Left renal cortex interstitium (tissue), 4 donors: ENCODE results near the gene BCKDHA. TPM values are rescaled to one million over a fixed set of nuclear protein-coding genes. Genes with fewer than 3 reads are reported as not detected.
"Not testable (repeated sequence)": the region's sequence is repeated elsewhere in the genome, so short reads cannot be mapped to it uniquely, and the experiment has no call there.

Experiments used
- DNase-seq, 4 donors: peaks; one replicate each; pipeline ENCODE4 v3.0.0-alpha.2; 2013; ENCODE audit warnings: low read depth in 4 of 4, low spot score in 2 of 4, missing footprints in 1 of 4
- polyA plus RNA-seq, 4 donors: library from polyadenylated mRNA; unstranded; fragments of 120-200 nt; gene quantifications; one replicate each; pipeline ENCODE4 v1.2.1, GENCODE V29; 2013; ENCODE audit not compliant: insufficient read length in 4 of 4

Gene BCKDHA
- polyA plus RNA-seq, 4 donors, result 32.9 to 60.7 (median 48.0) TPM

- no peak for DNase-seq
These were observed 26.9 kb downstream of the BCKDHA start for GRCh38 chr19:41424335-41425173.

DNA sequence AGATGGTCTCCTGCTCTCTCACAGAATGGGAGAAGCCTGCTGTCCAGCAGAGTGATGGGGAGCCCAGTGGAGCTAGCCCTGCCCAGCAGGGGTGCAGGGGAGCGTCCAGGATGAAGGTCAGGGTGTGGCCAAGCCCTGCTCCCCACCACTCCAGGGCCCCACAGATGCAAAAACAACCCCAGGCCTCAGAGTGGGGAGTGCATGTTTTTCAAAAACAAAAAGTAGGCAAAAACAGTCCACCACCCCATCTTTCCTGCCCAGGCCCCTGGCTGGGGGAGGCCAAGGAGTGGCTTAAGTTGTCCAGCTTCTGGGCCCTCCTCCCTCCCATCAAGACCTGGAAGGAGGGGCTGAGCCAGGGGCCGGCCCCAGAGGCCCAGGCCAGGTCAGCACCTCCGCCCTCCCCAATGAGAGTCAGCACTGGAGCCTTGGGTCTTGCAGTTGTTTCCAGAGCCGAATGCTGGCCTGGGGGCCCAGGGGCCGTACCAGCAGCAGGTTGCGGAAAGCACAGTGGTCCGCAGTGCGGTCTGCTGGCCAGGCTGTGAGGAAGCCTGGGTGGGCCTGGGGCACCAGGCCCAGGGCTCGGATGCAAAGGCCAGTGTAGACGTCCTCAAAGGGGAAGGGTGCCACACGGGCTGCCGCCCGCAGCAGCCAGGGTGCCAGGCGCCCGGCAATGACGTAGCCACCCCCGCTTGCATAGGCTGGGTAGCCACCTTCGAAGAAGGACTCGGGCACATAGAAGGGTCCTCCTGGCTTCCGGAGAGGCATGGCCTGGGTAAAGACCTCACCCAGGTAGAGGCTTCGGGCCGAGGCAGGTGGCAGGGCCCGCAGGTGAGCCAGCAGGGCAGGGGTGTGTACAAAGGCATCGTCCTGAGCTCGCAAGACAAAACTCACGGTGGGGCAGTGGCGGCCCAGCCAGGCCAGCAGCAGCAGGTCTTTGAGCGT, 27.8 kb downstream of the BCKDHA start:
- DNase-seq, result no peak

- DNase-seq, result no peak
These were observed 28.7 kb downstream of the BCKDHA start for GRCh38 chr19:41426116-41426841.

DNA sequence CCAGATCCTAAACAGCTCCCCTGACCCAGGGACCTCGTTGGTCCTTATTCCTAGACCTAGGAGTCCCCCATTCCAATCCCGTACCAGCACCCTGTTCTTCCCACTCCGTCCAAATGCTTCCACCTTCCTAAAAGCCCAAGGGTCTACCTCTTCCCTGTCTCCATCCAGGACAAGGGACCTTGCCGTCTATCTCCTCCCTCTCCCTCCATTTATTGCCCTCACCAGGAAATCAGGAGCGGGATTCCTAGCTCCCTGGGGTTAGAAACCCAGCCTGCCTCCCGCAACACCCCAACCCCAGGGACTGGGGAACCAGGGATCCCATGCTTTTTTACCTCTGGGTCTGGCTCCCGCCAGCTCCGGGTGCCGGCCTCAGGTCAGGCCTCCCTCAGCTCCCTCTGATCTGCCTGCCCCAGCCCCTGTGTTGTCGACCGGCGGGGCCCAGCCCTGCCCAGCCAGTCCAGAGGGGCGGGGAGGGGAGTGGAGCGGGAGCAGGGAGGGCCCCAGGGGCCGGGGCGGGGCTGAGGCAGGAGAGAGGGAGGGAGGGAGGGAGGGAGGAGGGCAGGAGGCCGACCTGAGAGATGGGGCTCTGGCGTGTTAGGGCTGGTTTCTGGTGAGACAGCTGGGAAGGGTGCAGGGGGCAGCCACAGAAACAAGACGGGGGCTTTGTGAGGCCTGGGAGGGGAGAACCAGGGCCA, 29.5 kb downstream of the BCKDHA start, which contains the start of gene B3GNT8:
Gene B3GNT8 (minus strand): TSS at position 423 of the 695 bp plus-strand sequence. CDS start 596 bp downstream, outside the sequence.
- peak in 2 of 4 donors; percentile 46 to 63 for DNase-seq

- no peak for DNase-seq
These were observed 30.2 kb downstream of the BCKDHA start for GRCh38 chr19:41427647-41428480.

DNA sequence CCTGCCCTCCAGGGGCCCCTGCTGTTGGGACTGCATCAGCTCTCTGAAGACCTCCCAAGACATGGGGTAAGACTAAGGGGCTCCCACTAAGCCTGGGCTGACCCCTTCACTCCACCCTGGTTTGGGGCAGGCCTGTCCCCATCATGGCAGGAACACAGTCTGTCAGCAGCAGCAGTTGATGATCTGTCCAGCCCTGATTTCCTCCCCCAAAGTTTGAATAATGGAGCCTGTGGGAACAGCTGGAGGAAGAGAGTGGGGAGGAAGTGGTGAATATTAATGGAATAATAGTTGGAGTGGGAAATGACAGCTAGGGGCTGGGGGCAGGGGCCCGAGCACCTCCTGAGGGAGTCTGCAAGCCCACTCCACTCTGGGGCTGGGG, 30.9 kb downstream of the BCKDHA start:
- DNase-seq, result no peak

- DNase-seq, result no peak
These were observed 33.3 kb downstream of the BCKDHA start for GRCh38 chr19:41430922-41431321.

DNA sequence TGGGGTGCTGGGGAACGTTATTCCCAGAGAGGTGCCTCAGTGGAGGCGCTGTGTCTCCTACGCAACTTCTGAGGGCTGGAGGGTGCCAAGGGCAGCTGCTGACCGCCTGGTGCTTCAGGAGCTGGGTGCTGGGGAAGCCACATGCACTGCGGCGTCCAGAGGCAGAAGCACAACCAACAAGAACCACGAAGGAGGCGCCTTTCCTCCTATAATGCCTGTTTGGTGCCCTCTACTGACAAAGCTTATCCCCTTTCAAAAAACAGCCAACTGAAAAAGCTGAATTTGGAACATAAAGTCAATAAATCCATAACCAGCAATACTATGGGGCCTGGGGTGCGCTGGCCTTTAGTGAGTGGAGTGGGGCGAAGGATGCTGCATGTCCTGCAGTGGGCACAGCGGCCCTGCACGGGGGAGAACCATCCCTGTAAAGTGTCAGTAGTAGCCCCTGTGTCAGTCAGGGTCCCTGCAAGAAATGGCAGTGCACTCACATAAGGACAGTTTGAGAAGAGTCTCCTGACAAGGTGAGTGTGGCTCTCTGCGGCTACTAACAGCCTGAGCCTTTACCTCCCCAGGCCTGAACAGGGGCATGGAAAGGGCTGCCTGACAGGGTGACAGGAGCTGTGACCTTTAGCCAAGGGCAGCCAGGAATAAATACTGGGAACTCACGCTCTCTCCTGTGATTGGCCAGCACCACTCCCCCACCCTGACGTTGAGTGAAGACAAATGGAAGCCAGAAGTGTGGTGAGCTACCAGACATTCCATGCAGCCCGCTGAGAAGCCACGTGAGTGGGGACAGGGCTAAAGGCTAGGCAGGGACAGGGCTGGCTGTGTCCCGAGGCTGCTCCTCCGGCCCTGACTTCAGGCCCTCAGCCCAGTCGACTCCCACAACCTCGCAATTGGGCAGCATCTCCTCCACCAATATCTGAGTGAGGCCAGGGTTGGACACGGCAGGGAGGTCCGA, 34.1 kb downstream of the BCKDHA start:
- no peak for DNase-seq

DNA sequence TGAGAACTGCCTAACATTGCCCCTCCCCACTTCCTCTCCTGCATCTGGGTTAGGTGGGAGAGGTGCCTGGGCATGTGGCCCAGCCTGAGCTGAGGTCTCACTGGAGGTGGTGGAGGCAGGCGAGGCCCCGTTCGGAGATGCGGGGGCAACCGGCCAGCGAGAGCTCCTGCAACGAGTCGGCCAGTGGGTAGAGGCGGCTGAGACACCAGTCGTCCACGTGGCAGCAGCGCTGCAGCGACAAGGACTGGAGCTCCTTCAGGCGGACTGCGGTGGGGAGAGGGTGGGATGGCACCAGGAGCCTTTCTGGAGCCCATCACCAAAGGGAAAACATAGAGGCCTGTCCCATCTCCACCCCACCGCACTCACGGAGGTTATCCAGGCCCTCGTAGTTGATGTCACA, 35.6 kb downstream of the BCKDHA start:
- DNase-seq, result no peak

- no peak for DNase-seq
These were observed 36.8 kb downstream of the BCKDHA start for GRCh38 chr19:41434450-41434849.

DNA sequence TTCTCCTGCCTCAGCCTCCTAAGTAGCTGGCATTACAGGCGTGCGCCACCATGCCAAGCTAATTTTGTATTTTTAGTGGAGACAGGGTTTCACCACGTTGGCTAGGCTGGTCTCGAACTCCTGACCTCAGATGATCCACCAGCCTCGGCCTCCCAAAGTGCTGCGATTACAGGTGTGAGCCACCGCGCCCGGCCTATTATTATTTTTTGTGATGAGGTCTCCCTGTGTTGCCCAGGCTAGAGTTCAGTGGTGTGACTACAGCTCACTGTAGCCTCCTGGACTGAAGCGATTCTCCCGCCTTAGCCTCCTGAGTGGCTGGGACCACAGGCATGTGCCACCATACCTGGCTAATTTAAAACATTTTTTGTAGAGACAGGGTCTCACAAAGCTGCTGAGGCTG, 37.8 kb downstream of the BCKDHA start:
- not testable (repeated sequence) for DNase-seq

DNA sequence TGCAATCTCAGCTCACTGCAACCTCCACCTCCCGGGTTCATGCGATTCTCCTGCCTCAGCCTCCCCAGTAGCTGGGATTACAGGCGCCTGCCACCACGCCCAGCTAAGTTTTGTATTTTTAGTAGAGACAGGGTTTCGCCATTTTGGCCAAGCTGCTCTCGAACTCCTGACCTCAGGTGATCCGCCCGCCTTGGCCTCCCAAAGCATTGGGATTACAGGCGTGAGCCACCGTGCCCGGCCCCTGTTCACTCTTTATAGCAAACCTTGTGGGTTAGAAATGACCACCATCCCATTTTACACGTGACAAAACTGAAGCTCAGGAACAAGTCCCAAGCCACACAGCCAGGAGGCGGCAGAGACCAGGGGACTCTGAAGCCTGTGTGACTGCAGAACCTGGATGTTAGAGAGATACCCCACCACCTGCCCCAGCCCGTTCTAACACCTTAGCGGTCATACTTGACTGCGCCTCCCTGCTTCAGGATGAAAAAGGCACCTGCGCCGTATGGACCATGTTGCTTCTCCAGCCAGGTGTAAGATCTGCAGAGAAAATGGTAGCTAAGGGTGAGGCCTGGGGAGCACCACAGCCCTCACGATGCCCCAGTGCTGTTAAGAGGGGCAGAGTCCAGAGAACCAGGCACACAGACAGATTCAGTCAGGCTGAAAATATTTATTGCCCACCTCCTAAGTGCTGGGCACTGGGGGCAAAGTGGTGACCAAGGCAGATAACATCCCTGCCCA, 38.5 kb downstream of the BCKDHA start:
- no peak for DNase-seq

GRCh38 chr19:41436674-41436951, 39.0 kb downstream of the BCKDHA start:
- no peak for DNase-seq

GRCh38 chr19:41437944-41438574, 40.4 kb downstream of the BCKDHA start:
- no peak for DNase-seq

DNA sequence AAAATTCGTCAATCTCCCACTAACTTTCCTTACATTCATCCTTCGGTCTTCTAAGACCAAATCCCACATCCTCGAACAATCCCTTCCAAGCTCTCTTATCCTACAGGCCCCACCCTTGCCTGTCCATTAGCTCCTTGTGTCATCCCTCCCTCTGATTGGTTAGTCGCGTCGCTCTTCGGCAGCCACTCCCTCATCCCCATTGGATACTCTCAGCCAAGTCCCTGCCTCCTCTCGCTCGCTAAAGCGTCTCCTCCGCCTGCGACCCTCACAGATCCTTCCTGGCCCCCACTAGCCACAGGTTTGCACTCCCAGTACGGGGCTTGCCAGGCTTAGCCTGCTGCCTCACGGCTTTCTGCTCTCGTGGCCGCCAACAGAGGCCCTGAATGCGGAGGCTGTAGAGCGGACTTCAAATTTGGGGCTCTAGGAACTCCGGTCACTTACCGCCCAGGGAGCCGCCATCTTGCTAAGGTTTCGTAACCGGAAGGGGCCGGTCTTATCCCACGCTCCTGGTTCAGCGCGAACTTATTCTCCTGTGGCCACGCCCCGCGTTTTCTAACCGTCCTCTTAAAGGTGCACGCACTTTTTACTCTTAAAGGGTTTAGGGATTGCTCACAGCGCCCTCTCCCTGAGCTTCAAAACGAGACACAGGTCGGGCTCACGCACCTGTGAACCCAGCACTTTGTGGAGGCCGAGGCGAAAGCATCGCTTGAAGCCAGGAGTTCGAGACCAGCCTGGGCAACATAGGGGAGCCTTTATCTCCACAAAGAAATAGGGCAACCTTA, 42.0 kb downstream of the BCKDHA start, which contains the start of gene DMAC2:
Gene DMAC2 (minus strand): TSS at position 472 of the 782 bp plus-strand sequence. CDS start 13 bp downstream, at position 459.
- peak; percentile 95 to 98 (median 96) for DNase-seq

DNA sequence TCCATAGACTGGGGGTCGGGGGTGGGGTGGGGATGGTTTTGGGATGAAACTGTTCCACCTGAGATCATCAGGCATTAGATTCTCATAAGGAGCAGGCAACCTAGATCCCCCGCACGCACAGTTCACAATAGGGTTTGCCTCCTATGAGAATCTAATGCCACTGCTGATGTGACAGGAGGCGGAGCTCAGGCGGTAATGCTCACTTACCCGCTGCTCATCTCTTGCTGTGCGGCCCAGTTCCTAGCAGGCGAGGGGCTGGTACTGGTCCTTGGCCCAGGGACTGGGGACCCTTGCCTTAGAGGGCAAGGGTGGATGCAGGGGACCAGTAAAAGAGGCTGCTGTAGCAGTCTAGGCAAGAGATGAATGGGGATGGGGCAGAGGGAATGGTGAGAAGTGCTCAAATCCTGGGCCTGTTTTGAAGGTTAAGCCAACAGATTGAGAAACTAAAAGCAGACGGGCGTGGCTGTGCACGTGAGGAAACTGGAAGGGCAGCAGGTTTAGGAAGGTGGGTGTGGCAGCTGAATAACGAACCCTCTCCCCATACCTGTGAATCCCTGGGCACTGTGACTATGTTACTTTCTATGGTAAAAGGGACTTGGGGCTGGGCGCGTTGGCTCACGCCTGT, 43.8 kb downstream of the BCKDHA start:
- no peak for DNase-seq
